Pancreas (tissue), 8 donors: ENCODE data around the gene ZNF177. TPM values are rescaled to one million over a fixed set of nuclear protein-coding genes. Genes with fewer than 3 reads are reported as not detected.

Experiments
- polyA plus RNA-seq, 2 donors: library from polyadenylated mRNA; stranded (reverse); fragments of 200-250 nt; gene quantifications; one replicate each; pipeline ENCODE4 v1.2.3, GENCODE V29; 2013
- total RNA-seq, 6 donors: library from RNA; stranded (reverse); fragmentation: NEBNext Ultra II Directional in 4 of 6; extraction: Animal tissue kit (Norgen Biotek cat#: 25700) in 4 of 6; gene quantifications; one replicate each; pipeline versions ENCODE4 v1.2.1 to v1.2.4, GENCODE V29; 2021 to 2023
- donor health status: healthy with polysubstance abuse.
- donor health status: DM: no; HTN: no; CAD: no; lungs with moderate emphysema.
- donor health status: DM: no; HTN: no; CAD: no.
- donor health status: Bipolar disorder and iron deficiency.
- donor health status: DM: yes; HTN: yes; CAD: no.
- donor health status: DM: no; HTN: no; CAD: no.
- donor health status: DM: no; HTN: no; CAD: no.
- donor health status: DM: yes; HTN: yes; CAD: no.

Gene ZNF177
- total and polyA plus RNA-seq, 8 donors: 0.32 to 4.3 (median 0.87) TPM; not detected in 1

Other genes with a start within 250 kb of the ZNF177 start
- not detected for gene OR7G1, start 247.2 kb upstream of the ZNF177 start, total RNA-seq
- gene OR7G1, start 247.2 kb upstream of the ZNF177 start, polyA plus RNA-seq: not detected
- gene OR7G3, start 236.1 kb upstream of the ZNF177 start, total RNA-seq: not detected
- gene OR7G3, start 236.1 kb upstream of the ZNF177 start, polyA plus RNA-seq: not detected
- 10 to 100 TPM; 12.4 to 22.0 (median 13.9) TPM for gene ZNF317, start 222.6 kb upstream of the ZNF177 start, total RNA-seq
- 10 to 100 TPM; 26.2 to 38.3 TPM for gene ZNF317, start 222.6 kb upstream of the ZNF177 start, polyA plus RNA-seq
- not detected for gene OR7D2, start 184.0 kb upstream of the ZNF177 start, total RNA-seq
- under 1 TPM; 0.02 to 0.04 TPM for gene OR7D2, start 184.0 kb upstream of the ZNF177 start, polyA plus RNA-seq
- gene OR7D4, start 143.4 kb upstream of the ZNF177 start, total RNA-seq: not detected
- not detected for gene OR7D4, start 143.4 kb upstream of the ZNF177 start, polyA plus RNA-seq
- not detected for gene OR7E24, start 112.1 kb upstream of the ZNF177 start, total RNA-seq
- not detected for gene OR7E24, start 112.1 kb upstream of the ZNF177 start, polyA plus RNA-seq
- 1 to 10 TPM; 1.1 to 3.4 (median 1.7) TPM for gene ZNF699, start 53.2 kb upstream of the ZNF177 start, total RNA-seq
- gene ZNF699, start 53.2 kb upstream of the ZNF177 start, polyA plus RNA-seq: 1 to 10 TPM in 1 of 2 donors, under 1 TPM in 1; 0.96 to 1.3 TPM
- gene ZNF559, start 38.8 kb upstream of the ZNF177 start, total RNA-seq: 10 to 100 TPM in 1 of 6 donors, 1 to 10 TPM in 5; 3.2 to 13.0 (median 5.7) TPM
- 10 to 100 TPM; 14.9 to 19.4 TPM for gene ZNF559, start 38.8 kb upstream of the ZNF177 start, polyA plus RNA-seq
- gene ZNF266, start 72.6 kb downstream of the ZNF177 start, total RNA-seq: 10 to 100 TPM in 1 of 6 donors, 1 to 10 TPM in 5; 5.1 to 11.5 (median 8.1) TPM
- gene ZNF266, start 72.6 kb downstream of the ZNF177 start, polyA plus RNA-seq: 10 to 100 TPM; 16.1 to 39.1 TPM
- not detected for gene ZNF560, start 135.6 kb downstream of the ZNF177 start, total RNA-seq
- gene ZNF560, start 135.6 kb downstream of the ZNF177 start, polyA plus RNA-seq: under 1 TPM in 1 of 2 donors, not detected in 1; 0.14 TPM
- 10 to 100 TPM in 1 of 6 donors, 1 to 10 TPM in 5; 3.4 to 10.4 (median 6.0) TPM for gene ZNF426, start 175.6 kb downstream of the ZNF177 start, total RNA-seq
- gene ZNF426, start 175.6 kb downstream of the ZNF177 start, polyA plus RNA-seq: 1 to 10 TPM; 1.8 to 1.9 TPM
- 10 to 100 TPM in 5 of 6 donors, 1 to 10 TPM in 1; 9.8 to 17.4 (median 11.1) TPM for gene ZNF121, start 221.5 kb downstream of the ZNF177 start, total RNA-seq
- 1 to 10 TPM; 5.4 to 5.6 TPM for gene ZNF121, start 221.5 kb downstream of the ZNF177 start, polyA plus RNA-seq